Neuronal stem cell (in vitro differentiated cells): ENCODE results near the gene AUTS2.

ENCODE experiments used
- DNase-seq: peaks from one replicate; pipeline ENCODE4 v3.0.0-alpha.2; 2013; ENCODE audit warnings: low spot score
- H2AFZ ChIP-seq: one replicate; pipeline ENCODE4 v1.6.1; 2013; ENCODE audit warnings: mild to moderate bottlenecking, low read length, inconsistent platforms
- H2AK5ac ChIP-seq: 2 replicates; pipeline ENCODE4 v1.6.1; 2013; ENCODE audit warnings: low read depth, mild to moderate bottlenecking, inconsistent platforms, low read length, moderate library complexity, mixed read lengths
- H2BK120ac ChIP-seq: 2 replicates; pipeline ENCODE4 v1.6.1; 2013; ENCODE audit warnings: low read depth, mild to moderate bottlenecking, inconsistent platforms, low read length, moderate library complexity, mixed read lengths
- H2BK12ac ChIP-seq: one replicate; pipeline ENCODE4 v1.6.1; 2013; ENCODE audit warnings: low read length, inconsistent platforms
- H2BK15ac ChIP-seq: 2 replicates; pipeline ENCODE4 v1.6.1; 2013; ENCODE audit warnings: mild to moderate bottlenecking, low read length, inconsistent platforms, mixed read lengths
- H2BK5ac ChIP-seq: one replicate; pipeline ENCODE4 v1.6.1; 2013; ENCODE audit warnings: inconsistent platforms, mild to moderate bottlenecking, low read length, moderate library complexity
- H3K14ac ChIP-seq: one replicate; pipeline ENCODE4 v1.6.1; 2013; ENCODE audit warnings: low read length, inconsistent platforms
- H3K18ac ChIP-seq: 2 replicates; pipeline ENCODE4 v1.6.1; 2013; ENCODE audit warnings: low read length, inconsistent platforms
- H3K23ac ChIP-seq: 2 replicates; pipeline ENCODE4 v1.6.1; 2013; ENCODE audit warnings: low read depth, mild to moderate bottlenecking, mixed read lengths, low read length, inconsistent platforms; ENCODE audit not compliant: poor library complexity
- H3K27ac ChIP-seq: replicated peaks from 3 replicates; pipeline ENCODE4 v1.5.1; 2013; ENCODE audit warnings: low read length, inconsistent platforms
- H3K27me3 ChIP-seq, 3 experiments: 2 replicates each; pipeline ENCODE4 v1.6.1; 2013; ENCODE audit warnings: low read length in 3 of 3, mild to moderate bottlenecking in 2 of 3, inconsistent platforms in 1 of 3, low read depth in 1 of 3, mixed read lengths in 1 of 3, moderate library complexity in 1 of 3; ENCODE audit not compliant: control insufficient read depth in 3 of 3, insufficient read depth in 3 of 3
- H3K36me3 ChIP-seq, 2 donors: replicated peaks in 1 of 2; 2 replicates each; pipeline ENCODE4 v1.6.1; 2013; ENCODE audit warnings: low read length in 2 of 2; ENCODE audit not compliant: control insufficient read depth in 2 of 2, insufficient read depth in 2 of 2
- H3K4ac ChIP-seq: 2 replicates; pipeline ENCODE4 v1.6.1; 2013; ENCODE audit warnings: inconsistent platforms, mild to moderate bottlenecking, low read length, moderate library complexity
- H3K4me1 ChIP-seq, 2 donors: 1 replicate in 1 of 2; 2 replicates in 1 of 2; pipeline ENCODE4 v1.6.1; 2013; ENCODE audit warnings: low read length in 2 of 2, low read depth in 1 of 2; ENCODE audit not compliant: control insufficient read depth in 2 of 2, insufficient read depth in 1 of 2
- H3K4me2 ChIP-seq: one replicate; pipeline ENCODE4 v1.6.1; 2013; ENCODE audit warnings: mild to moderate bottlenecking, low read length, inconsistent platforms; ENCODE audit not compliant: insufficient read depth, poor library complexity, severe bottlenecking
- H3K4me3 ChIP-seq, 2 donors: 2 replicates each; pipeline ENCODE4 v1.5.1; 2013; ENCODE audit warnings: low read length in 2 of 2, mild to moderate bottlenecking in 2 of 2, inconsistent platforms in 1 of 2, moderate library complexity in 1 of 2
- H3K79me1 ChIP-seq: one replicate; pipeline ENCODE4 v1.6.1; 2013; ENCODE audit warnings: low read depth, mild to moderate bottlenecking, inconsistent platforms, low read length, moderate library complexity
- H3K9ac ChIP-seq: one replicate; pipeline ENCODE4 v1.6.1; 2013; ENCODE audit warnings: mild to moderate bottlenecking, low read depth, low read length, inconsistent platforms; ENCODE audit not compliant: poor library complexity
- H3K9me3 ChIP-seq, 2 donors: replicated peaks in 1 of 2; 2 replicates each; pipeline versions ENCODE3 to v1.6.1; 2013; ENCODE audit warnings: low read length in 2 of 2, mild to moderate bottlenecking in 2 of 2, inconsistent platforms in 1 of 2, low read depth in 1 of 2, mixed read lengths in 1 of 2, moderate library complexity in 1 of 2; ENCODE audit not compliant: control insufficient read depth in 2 of 2, insufficient read depth in 1 of 2
- H4K8ac ChIP-seq: one replicate; pipeline ENCODE4 v1.6.1; 2013; ENCODE audit warnings: low read depth, mild to moderate bottlenecking, inconsistent platforms, low read length, moderate library complexity
- H4K91ac ChIP-seq: one replicate; pipeline ENCODE4 v1.6.1; 2013; ENCODE audit warnings: low read length, low read depth, mild to moderate bottlenecking, inconsistent platforms; ENCODE audit not compliant: poor library complexity
- whole genome bisulfite sequencing, 2 donors: extraction: QIAGEN DNeasy Blood & Tissue Kit; methylation state at CpG; one replicate each; pipeline ENCODE4 v1.1.7; 2013; ENCODE audit warnings: missing lambda C conversion rate in 2 of 2, mixed read lengths in 1 of 2; ENCODE audit not compliant: insufficient read length in 2 of 2, insufficient replicate concordance in 1 of 2; ENCODE audit errors: extremely low coverage in 2 of 2; 5-methylcytosine and 5-hydroxymethylcytosine counted together

Gene AUTS2

GRCh38 chr7:70607759-70608158 lies 1009.5 kb downstream of the AUTS2 start:
- H3K14ac ChIP-seq = no peak overlapping the region
- peaks cover 0 to 6% of the 10 kb centered on the region in 2 donors for H3K36me3 ChIP-seq
- no peak overlapping the region for H2BK12ac ChIP-seq
- no CpG with 5 or more reads among the region's 1 CpG for WGBS, 2 donors
- no peak for DNase-seq
- no peak overlapping the region for H2BK5ac ChIP-seq
- H3K18ac ChIP-seq = no peak overlapping the region
- no peak overlapping the region for H2AFZ ChIP-seq
- H4K8ac ChIP-seq = no peak overlapping the region
- H2BK15ac ChIP-seq = no peak overlapping the region
- H3K9me3 ChIP-seq = peaks cover 5 to 13% of the 10 kb centered on the region in 2 donors
- H3K4ac ChIP-seq = no peak overlapping the region
- no peak overlapping the region for H4K91ac ChIP-seq
- peaks cover 1 to 6% of the 10 kb centered on the region in 2 donors for H3K4me1 ChIP-seq
- H3K79me1 ChIP-seq = no peaks in the 10 kb centered on the region
- no peak overlapping the region for H3K4me2 ChIP-seq
- H2BK120ac ChIP-seq = no peak overlapping the region
- no peak overlapping the region for H3K27ac ChIP-seq
- H2AK5ac ChIP-seq = no peak overlapping the region
- no peak overlapping the region for H3K9ac ChIP-seq
- no peak overlapping the region for H3K4me3 ChIP-seq
- no peaks in the 10 kb centered on the region for H3K27me3 ChIP-seq
- no peak overlapping the region for H3K23ac ChIP-seq

DNA sequence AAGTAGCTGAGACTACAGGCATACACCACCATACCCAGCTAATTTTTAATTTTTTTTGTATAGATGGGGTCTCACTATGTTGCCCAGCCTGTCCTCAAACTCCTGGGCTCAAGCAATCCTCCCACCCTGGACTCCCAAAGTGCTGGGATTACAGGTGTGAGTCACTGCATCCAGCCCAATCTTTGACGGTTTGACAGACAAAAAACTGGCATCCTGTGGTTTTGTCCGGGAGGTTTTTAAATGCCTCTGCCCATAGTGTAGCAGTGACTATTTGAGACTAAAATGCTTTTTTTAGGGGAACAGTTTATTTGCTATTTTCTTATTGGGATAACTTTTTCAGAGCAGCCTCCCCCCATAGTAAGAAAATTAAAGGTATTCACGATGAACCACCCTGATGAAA lies 1010.0 kb downstream of the AUTS2 start:
- Histone ChIP-seq H2AK5ac (no peak overlapping the region), H3K36me3 (peaks cover 0 to 5% of the 10 kb centered on the region in 2 donors), H3K4ac (no peak overlapping the region), H3K23ac (no peak overlapping the region), H4K91ac (no peak overlapping the region), H3K18ac (no peak overlapping the region), H3K4me3 (no peak overlapping the region), H3K14ac (no peak overlapping the region), H3K79me1 (no peaks in the 10 kb centered on the region), H3K27me3 (no peaks in the 10 kb centered on the region), H3K9ac (no peak overlapping the region), H2BK12ac (no peak overlapping the region), H3K27ac (no peak overlapping the region), H3K4me2 (no peak overlapping the region), H2BK15ac (no peak overlapping the region), H2BK5ac (no peak overlapping the region), H4K8ac (no peak overlapping the region), H3K4me1 (peaks cover 2 to 10% of the 10 kb centered on the region in 2 donors), H2BK120ac (no peak overlapping the region), H2AFZ (no peak overlapping the region), H3K9me3 (peaks cover 5 to 13% of the 10 kb centered on the region in 2 donors)
- DNase-seq = no peak
- no CpG with 5 or more reads among the region's 3 CpGs for WGBS, 2 donors

DNA sequence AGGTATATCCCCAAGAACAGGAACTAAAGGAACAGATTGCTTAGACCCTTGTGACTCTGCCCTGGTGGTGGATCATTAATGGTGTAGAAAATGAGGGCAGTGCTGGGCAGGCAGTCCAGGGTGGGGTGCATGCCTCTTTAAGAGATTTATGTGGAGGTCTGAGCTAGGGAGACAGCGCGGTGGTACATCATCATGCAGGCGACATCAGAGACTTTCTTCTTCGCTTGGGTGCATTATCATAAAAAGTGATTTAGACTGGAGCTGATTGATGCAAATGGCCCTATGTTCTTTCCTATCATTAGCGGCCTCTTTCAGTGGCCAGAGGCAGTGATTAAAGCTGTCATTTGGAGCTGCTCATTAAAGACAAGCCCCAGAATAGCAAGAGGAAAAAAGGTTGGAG lies 1014.5 kb downstream of the AUTS2 start:
- no CpG with 5 or more reads among the region's 5 CpGs for WGBS, 2 donors
- Histone ChIP-seq H3K4me2 (no peak overlapping the region), H3K27ac (no peak overlapping the region), H3K4ac (no peak overlapping the region), H3K18ac (no peak overlapping the region), H2BK120ac (no peak overlapping the region), H3K36me3 (no peaks in the 10 kb centered on the region), H3K14ac (no peak overlapping the region), H2BK5ac (no peak overlapping the region), H2AFZ (no peak overlapping the region), H3K23ac (no peak overlapping the region), H2AK5ac (no peak overlapping the region), H2BK15ac (no peak overlapping the region), H3K9me3 (no peaks in the 10 kb centered on the region), H3K79me1 (no peaks in the 10 kb centered on the region), H4K8ac (no peak overlapping the region), H3K27me3 (no peaks in the 10 kb centered on the region), H4K91ac (no peak overlapping the region), H3K4me3 (no peak overlapping the region), H3K9ac (no peak overlapping the region), H3K4me1 (peaks cover 16 to 32% of the 10 kb centered on the region in 2 donors), H2BK12ac (no peak overlapping the region)
- no peak for DNase-seq

DNA sequence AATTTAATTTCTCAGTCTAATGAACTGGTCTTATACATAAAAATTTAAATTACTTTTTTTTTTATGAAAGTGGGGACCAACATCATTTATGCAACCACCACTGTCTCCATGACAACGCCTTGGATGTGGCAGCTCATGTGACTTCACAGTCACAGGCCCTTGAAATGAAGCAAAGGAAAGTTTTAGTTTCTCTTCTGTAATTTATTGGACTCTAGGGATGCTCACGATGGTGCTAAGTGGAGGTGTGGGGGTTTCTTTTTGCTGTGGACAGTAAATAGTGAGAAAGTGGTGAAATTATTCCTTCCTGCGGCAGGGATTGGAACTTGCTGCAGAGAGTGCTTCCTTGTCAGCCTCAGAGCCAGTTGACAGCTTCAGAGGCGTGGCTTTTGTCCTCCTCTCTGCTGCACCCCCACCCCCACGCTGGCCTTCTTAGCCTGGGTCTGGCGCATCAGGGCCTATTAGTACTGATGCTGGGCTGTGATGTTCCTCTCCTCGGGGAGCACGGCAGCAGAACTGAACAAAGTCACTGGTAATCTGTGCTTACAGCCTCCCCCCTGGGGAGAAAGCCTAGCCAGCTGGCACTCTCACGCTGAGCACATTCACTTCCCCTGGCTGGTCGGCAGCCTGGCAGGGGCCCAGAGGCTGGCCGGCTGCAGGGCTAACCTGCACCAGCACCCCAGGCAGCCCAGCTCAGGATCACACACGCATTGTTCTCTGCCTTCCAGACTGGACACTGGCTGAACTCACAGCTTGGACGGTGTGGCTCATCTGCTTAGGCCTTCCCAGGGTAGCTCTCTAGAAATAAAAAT lies 1016.2 kb downstream of the AUTS2 start:
- no peak overlapping the region for H3K4me2 ChIP-seq
- H3K23ac ChIP-seq = no peak overlapping the region
- H2BK120ac ChIP-seq = no peak overlapping the region
- DNase-seq = no peak
- no peak overlapping the region for H2BK5ac ChIP-seq
- H2AK5ac ChIP-seq = no peak overlapping the region
- peaks cover 27 to 48% of the 10 kb centered on the region in 2 donors for H3K4me1 ChIP-seq
- no peaks in the 10 kb centered on the region for H3K9me3 ChIP-seq
- WGBS, 2 donors = no CpG with 5 or more reads among the region's 13 CpGs
- H3K18ac ChIP-seq = no peak overlapping the region
- H3K79me1 ChIP-seq = no peaks in the 10 kb centered on the region
- no peak overlapping the region for H3K4ac ChIP-seq
- peaks cover 0 to 2% (median 0%) of the 10 kb centered on the region in 3 experiments for H3K27me3 ChIP-seq
- peak overlapping the region; percentile 54 for H2AFZ ChIP-seq
- no peak overlapping the region for H2BK12ac ChIP-seq
- peak overlapping the region in 1 of 2 donors; percentile 24 for H3K4me3 ChIP-seq
- no peak overlapping the region for H3K27ac ChIP-seq
- no peak overlapping the region for H3K9ac ChIP-seq
- H3K36me3 ChIP-seq = no peaks in the 10 kb centered on the region
- no peak overlapping the region for H3K14ac ChIP-seq
- no peak overlapping the region for H4K8ac ChIP-seq
- no peak overlapping the region for H4K91ac ChIP-seq
- no peak overlapping the region for H2BK15ac ChIP-seq
